GM19025 (cell line): Measurements from ENCODE around the gene RIMOC1.
"Not testable (repeated sequence)": the region's sequence is repeated elsewhere in the genome, so short reads cannot be mapped to it uniquely, and the experiment has no call there.

Source experiments
- ATAC-seq: cut with Tn5 transposase; IDR thresholded peaks from one replicate; pipeline ENCODE4 v1.9.1; 2021; ENCODE audit warnings: mild to moderate bottlenecking, low read depth, moderate library complexity; ENCODE audit not compliant: unreplicated experiment

The RIMOC1 gene

DNA sequence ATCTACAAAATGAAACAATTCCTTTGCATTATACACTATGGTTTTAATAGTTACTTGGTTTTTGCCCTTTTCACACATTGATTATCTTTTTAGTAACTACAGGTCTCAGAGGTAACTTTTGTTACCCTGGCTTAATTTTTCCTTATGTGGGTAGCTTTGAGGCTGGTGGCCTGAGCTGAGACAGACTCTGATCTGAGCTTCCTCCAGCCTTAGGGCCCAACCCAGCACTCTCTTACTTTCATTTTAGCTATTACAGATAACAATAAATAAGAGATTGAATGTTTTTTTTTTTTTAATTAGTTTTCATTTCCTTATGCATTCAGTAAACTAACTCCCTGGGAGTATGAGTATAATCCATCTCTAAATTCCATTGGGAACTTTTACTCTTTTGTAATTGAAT, 18.9 kb upstream of the RIMOC1 start:
- no peak for ATAC-seq

DNA sequence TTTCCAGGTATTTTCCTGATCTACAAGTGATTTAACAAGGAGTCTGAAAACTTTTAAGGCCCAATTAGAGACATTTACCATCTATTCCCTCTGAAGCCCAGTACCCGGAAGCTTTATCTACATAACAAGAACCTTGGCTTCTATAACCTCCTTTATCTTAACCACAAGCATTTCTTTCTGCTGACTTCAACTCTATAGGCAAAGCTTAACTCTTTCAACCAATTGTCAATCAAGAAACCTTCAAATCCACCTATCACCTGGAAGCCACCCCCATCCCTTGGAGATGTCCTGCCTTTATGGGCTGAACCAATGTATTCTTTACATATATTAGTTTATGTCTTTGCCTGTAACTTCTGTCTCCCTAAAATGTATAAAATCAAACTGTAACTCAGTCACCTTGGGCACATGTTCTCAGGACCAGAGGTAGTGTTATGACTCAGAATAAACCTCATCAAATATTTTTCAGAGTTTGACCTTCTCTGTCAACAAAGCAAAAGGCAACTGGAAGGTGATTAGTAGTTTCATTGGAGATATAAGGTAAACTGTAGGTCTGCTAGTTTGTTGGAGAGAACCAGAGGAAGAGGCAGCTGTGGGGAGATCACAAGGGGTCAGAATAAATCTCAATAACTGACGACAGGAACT, 13.0 kb upstream of the RIMOC1 start:
- peak; percentile 53 for ATAC-seq

DNA sequence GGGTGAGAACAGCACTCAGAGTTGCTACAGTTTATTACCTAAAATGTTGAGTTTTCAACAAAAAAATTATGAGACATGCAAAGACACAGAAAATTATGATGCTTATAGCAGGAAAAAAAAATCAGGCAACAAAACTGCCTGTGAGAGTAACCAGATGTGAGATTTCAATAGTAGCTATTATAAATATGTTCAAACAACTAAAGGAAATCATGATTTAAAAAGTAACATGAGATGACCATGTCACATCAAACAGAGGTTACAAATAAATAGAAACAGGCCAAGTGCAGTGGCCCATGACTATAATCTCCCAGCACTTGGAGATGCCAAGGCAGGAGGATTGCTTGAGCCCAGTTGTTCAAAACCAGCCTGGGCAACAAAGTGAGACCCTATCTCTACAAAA, 12.1 kb upstream of the RIMOC1 start:
- ATAC-seq = no peak

DNA sequence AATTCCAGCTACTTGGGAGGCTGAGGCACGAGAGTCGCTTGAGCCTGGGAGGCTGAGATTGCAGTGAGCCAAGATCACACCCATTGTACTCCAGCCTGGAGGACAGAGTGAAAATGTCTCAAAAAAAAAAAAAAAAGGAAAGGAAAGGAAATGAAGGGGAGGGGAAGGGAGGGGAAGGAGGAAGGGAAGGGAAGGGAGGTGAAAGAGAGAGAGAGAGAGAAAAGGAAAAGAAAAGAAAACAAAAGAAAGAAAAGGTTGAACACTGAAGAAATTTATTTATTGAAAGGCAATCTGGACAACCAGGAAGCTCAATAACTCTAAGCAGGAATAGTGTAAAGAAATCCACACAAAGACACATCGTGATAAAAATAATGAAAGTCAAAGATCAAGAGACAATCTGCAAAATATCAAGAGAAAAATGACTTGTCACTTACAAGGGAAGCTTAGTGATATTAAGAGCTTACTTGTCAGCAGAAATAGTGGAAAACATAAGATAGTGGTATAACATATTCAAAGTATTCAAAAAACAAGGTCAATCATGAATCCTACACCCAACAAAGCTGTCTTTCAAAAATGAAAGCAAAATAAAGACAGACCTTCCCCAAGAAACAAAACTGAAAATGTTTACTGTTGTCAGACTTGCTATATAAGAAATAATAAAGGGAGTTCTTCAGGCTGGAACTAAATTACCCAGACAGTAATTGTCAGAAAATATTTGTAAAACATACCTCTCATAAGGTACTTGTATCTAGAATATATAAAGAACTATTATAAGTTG, 10.9 kb upstream of the RIMOC1 start:
- ATAC-seq = peak; percentile 56

DNA sequence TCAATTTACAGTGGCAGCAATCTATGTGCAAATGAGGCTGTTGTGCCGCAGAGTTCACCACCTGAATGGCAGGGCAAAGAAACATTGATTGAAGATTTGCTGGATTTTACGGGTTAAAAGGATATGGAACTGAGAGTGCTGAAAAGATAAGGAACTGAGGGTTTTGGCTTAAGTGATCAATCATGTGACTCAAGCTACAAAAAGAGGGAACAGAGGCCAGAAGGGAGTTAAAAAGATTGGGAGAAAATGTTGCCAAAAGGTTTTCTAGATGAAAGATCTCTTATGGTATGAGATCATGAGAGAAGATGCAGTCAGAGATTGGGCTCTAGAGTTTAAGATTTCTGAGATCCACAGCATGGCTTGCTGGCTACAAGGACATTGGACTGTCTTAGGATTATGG, 7.9 kb upstream of the RIMOC1 start:
- ATAC-seq = no peak

DNA sequence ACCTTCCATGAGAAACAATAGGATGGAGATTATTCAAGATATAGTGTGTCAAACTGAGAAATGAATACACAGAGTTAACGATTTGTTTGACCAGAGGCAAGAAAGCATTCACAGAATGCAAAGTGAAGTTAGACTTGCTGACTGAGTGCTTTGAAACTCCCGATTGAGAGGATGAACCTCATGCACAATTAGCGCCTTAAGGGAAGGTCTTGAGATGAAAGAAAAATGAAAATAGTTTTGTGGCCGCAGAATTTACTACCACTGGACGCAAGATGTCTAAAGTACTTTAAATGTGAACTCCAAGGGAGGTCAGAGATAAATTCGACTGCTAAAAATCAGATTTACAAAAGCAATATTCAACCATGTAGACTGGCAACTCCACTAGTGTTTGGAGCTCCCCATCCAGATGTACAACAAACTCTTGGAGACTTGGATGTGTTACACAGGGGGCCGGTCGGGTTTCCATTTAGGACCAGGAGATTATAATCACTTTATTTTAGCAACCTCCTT, 707 bp upstream of the RIMOC1 start:
- ATAC-seq = no peak

DNA sequence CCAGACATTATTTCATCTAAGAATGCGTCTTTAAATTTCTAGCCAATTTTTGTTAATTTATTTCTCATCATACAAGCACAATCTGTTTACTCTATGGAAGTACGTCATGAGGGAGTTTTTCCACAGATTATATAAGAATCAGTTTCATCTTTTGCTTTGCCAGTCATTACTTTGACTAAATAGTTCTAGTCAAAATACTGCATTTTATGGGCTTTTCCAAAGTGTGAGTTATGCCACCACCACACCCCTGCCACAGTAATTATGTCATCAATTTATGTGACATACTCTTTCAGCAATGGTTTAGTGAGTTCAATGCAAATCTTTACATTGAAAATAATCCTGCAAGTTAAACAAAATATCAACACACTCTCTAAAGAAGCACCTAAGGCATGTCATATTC, 2.0 kb downstream of the RIMOC1 start:
- ATAC-seq = no peak

DNA sequence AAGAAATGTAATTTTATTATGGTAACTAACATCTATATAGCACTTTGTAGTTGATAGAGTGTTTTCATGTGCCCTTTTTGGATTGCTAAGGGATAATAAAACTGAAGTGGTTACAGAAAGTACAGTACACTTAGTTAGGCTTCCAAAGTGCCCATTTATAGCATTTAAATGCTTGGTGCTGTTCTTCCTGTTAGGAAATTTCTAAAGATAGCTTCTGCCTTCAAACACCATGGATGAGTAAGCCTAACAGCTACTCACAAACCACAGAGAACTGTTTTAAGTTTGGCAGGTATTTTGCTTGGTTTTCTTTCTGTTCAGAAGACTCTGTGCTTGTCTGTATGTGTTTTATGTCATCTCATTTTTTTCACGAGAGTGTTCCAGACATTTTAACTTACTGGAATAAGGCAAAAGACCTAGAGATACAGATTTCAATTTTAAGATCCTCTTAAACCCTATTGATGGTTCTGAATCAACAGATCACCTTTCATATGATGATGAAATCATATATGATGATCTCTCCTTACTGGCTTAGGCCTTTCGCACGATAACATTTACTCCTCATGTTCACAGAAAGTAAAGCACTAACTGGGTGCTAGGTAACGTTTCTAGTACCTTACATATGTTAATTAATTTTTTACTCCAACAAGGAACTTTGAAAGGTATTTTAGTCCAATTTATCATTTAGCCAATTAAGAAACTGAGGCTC, 4.4 kb downstream of the RIMOC1 start:
- no peak for ATAC-seq

DNA sequence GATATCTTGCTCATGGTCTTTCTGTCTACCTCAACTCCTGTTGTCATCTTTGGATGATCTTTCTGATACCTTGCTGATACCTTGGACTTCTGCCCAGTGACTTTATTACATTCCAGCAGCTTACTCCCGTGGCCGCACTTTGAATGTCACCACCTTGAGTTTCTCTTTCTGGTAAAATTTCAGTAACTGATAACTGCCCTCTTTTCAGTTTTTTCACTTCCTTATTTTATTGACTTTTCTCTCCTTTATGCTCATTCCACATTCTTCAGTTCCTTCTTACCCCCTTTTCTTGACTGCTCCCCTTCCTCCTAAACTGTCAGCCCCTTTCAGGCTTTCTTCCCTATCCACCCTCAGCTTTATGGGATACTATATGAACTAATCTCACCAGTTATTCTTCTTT, 14.0 kb downstream of the RIMOC1 start:
- ATAC-seq = no peak

DNA sequence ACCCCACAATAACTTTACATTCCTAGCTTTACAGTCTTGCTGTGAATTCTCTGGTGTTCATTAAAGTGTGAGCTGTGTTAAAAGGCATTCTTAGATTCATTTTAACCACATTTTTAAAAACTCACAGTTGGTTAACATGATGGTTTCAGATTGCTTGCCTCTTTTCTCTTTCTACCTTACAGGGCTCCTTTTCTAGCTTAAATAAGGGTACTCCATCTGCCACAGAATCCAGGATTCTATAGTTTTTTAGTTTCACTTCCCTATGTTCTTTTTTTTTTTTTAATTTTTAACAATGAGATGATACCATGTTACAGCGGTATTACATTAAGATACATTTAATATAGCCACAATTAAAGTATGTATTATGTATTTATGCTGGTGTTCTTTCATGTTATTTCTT, 17.0 kb downstream of the RIMOC1 start:
- ATAC-seq = no peak

DNA sequence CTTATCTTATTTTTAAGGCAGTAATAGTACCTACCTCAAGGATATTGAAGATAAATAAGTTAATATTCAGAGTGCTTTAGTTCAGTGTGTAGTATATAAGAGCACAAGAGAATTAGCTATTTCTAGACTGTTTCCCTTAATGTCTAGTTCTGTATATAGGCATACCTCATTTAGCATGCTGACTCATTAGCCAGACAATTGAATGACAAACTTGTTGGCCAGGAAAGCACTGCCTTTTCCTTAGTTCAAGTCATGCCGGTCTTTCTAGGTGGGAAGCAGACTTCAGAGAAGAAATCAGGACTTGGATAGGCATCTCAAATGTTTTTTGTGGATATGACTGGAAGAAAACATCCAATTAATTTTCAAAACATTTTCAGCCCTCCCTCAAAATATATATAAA, 17.7 kb downstream of the RIMOC1 start:
- ATAC-seq = no peak

DNA sequence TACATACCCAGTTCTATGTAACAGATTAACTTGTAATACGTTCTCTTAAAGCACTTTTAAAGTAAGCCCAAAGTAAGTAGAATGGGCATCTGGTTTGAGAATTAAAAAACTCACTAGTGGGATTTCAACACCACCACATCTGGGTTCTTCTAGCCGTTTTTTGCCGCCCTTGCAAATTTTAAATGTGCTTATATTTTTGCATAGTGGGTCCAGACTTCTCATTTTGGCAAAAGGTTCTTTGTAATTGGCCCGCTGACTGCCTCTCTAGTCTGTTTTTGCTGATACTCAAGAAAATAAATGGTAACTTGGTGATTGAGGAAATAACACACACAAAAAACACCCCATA, 20.4 kb downstream of the RIMOC1 start:
- ATAC-seq = no peak

DNA sequence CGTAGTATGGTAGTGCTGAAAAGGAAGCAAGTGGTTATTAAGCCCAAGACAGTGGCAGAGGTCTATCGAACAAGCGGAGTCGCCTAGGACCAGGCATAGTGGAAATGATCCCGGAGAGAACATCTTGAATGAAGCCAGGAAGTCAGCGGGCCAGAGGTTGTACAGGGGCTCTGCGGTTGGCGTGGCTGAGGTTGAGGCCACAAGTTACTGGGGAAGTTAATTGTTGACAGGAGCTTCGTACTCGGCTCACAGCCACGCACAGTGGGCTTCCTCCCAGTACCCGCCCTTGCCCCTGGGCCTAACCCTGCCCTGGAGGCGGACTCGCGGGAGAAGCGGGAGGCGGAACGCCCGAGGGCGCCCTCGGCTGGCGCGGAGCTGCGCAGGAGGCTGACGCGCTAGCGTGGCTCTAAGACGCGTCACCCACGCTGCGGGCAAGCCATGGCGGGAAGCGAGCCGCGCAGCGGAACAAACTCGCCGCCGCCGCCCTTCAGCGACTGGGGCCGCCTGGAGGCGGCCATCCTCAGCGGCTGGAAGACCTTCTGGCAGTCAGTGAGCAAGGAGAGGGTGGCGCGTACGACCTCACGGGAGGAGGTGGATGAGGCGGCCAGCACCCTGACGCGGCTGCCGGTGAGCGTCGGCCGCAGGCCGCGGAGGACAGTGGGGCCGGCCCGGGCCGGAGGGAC, 20.9 kb downstream of the RIMOC1 start, which contains the start of gene FBXO4:
TSS of gene FBXO4 (plus strand) at position 410 of the 683 bp plus-strand sequence. CDS start at position 439, 29 bp downstream.
- peak; percentile 92 for ATAC-seq

DNA sequence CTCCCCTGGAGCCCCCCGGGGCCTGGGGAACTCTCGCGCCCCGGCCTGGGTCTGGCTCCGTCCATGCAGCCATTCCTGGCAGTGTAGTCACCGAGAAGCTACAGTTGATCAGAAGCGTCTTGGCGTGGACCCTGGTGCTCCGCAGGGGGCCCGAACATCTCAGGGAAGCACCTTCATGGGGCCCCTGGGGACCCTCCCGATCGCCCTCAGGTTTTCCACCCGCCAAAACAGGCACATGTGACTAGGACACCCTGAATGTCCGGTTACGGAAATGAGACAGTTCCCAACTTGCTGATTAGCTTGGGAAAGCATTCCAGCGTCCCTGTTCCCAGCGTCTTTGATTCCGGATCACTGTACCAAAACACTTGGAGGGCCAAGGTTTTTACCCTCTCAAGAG, 21.4 kb downstream of the RIMOC1 start:
- no peak for ATAC-seq

DNA sequence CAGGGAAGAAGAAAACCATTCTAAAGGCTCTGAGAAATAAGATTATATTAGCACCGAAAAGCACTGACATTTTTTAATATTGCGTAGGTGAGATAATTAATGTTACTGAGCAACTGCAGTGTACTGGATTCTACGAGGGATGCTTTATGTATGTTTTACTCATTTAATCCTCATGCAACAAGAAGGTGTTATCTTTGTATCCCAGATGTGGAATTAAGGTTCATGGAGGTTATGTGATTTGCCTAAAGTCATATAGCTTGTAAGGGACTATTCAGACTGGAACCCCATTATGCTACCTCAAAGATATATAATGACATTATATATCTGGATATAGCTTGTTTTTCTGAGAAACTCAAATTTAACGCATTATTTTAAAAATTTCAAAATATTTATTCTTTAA, 23.5 kb downstream of the RIMOC1 start:
- no peak for ATAC-seq

DNA sequence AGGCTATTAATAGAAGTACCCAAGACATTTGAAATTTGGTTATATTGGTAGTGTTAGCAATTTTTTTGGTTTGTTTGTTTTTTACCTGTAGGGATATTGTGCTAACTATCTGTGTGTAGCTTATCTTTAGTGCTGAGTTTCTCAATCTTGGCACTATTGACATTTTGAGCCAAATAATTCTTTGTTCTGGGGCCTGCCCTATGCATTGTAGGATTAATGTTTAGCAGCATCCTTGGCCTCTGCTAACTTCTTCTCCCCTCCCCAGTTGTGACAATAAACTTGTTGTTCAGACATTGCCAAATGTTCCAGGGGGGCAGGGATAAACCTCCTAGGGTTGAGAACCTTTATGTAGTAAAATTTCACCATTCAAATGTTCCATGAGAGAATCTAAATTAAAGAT, 24.9 kb downstream of the RIMOC1 start:
- no peak for ATAC-seq

DNA sequence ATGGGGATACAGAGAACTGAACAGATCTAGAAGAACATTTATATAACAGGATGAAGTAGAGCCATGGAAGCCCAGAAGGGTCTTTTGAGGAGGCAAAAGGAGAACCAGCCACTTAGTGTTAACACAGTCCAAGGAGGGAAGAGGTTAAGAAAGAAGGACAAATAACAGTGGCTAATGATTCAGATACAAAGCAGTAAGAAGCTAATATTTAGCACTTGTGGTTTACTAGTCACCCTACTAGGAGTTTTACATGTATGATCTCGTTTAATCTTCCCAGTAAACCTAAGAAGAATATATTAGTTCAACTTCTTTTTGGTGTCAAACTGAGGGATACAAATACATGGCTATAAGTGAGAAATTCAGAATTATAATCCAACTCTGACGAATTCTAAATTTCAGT, 28.6 kb downstream of the RIMOC1 start:
- ATAC-seq = no peak

DNA sequence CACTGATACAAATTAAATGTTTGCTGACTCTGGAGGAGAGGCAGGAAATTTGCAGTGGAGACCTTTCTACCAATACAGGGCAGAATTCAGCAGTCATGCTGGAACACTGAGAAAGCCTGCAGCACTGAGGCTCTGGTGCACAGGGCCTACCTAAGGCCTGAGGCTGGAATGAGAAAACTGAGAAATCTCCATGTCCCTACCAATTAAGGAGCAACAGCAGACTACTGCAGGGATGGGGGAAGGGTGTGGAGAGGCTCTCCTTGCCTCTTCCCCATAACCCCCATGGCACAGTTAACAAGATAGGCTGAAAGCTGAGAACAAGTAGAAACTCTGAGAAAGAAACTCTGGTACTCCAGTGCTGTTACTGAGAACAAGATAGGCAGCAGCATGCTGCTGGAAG, 31.4 kb downstream of the RIMOC1 start:
- no peak for ATAC-seq

DNA sequence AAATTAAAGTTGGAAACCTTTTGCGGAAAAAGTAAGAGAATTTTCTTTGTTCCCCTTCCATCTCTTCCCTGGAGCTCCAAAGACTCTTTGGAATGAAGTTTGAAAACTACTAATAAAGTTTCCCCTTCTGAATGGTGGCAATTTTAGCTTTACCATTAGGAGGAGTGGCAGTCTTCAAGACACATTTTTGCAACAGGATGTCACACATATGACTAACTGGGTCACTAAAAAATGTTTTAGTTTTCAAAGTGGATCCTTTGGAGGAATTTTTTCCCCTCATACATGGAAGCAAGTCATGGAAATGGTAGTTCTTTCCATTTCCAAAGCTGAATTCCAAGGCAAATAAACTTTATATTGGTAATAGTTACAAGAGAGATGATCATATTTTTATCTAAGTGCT, 36.5 kb downstream of the RIMOC1 start:
- ATAC-seq = no peak

DNA sequence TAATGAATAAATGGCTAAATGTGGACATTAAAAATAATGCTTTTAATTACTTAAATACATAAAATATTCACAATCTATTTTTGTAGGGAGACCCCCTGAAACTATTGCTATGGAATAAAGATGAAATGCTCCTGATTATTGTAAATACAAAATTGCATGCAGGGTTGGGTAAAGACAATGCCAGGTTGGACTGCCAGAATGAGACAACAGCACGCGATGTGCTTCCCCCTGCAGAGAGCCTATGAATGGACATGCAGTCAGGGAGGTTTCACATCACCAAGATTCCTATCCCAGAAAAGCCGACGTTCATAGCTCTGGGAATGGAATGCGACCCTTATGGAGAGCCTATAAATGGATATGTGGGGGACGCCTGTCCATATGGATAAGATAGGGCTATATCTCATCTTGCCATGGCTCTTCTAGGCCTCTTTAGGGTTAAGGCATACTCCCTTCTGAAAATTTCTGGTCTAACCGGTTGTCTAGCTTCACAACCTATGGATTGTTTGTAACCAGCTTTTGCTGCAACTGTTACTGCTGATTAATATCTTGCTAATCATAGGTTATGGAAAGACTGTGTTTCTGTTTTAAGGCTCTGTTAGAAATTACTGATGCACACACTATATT, 41.3 kb downstream of the RIMOC1 start:
- not testable (repeated sequence) for ATAC-seq
